LNCaP clone FGC (cell line): ENCODE results near the gene PRKAR1B.
A peak's percentile ranks its signal among the peaks of the same experiment; 100 is the strongest.

Experiments used
- DNase-seq: peaks from one replicate; pipeline ENCODE4 v3.0.0-alpha.2; 2011; ENCODE audit warnings: low read depth
- H3K4me3 ChIP-seq: 2 replicates; pipeline ENCODE4 v1.5.1; 2011; ENCODE audit warnings: mild to moderate bottlenecking, low read depth, low read length, control low read depth
- CTCF ChIP-seq: IDR thresholded peaks from 2 replicates; pipeline ENCODE4 v1.5.1; 2012; ENCODE audit warnings: mild to moderate bottlenecking; ENCODE audit not compliant: control insufficient read depth, insufficient read depth; ENCODE audit errors: extremely low read depth

The PRKAR1B gene

DNA sequence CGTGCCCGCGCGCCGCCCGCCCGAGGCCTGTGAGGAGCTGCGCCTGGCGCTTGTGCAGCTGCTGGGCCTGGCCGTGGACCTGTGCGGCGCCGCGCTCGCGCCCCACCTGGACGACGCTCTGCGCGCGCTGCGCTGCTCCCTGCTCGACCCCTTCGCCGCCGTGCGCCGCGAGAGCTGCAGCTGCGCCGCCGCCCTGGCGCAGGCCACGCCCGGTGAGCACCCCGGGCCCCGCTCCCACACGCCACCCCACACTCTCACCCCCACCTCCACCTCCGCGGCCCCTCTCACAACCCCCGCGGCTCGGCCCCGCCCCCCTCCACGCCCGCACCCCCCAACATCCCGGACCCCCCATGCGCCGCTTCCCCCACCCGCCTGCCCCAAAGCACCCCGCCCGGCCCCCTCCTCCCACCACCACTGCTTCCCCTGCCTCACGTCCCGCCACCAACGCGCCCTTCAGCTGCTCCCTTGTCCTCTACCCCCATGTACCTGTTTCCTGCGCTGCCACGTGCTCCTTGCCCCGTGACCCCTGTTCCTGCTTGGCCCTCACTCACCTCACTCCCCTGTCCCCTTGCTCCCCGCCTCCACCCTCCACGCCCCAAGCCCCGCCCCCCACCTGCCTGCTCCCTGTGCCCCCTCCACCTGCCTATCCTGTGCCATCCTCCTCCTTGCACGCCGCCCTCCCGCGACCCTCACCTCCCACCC lies at the start of gene PRKAR1B:
Gene PRKAR1B, minus strand, starts transcription at position 178 of the 702 bp plus-strand sequence. CDS start 15,776 bp downstream, outside the sequence.
- TF ChIP-seq CTCF = no peak
- H3K4me3 ChIP-seq = peak within 1 kb of the TSS; percentile 77
- DNase-seq = no peak

DNA sequence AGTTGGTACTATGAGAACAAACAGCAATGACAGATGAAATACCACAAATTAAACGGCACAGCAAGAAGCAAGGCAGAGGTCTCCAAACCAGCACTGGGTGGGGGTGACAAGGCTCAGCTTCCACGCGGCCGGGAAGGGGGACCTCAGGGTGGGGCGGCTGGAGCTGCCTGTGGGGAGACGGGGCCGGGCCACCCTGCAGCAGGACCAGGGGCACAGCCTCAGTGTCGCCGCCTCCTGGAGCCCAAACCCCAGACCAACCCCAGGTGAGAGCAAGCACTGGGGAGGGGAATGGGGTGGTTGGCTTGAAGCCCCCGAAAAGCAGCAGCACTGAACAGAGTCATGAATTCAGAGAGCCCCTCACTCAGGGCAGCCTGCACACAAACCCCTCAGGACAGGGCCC lies 49.3 kb upstream of the PRKAR1B start:
- DNase-seq = no peak
- no peak for TF ChIP-seq CTCF
- H3K4me3 ChIP-seq = no peak overlapping the region

GRCh38 chr7:774161-775109 lies 47.4 kb upstream of the PRKAR1B start:
- no peak for DNase-seq
- TF ChIP-seq CTCF = peak; percentile 91
- H3K4me3 ChIP-seq = no peak overlapping the region

DNA sequence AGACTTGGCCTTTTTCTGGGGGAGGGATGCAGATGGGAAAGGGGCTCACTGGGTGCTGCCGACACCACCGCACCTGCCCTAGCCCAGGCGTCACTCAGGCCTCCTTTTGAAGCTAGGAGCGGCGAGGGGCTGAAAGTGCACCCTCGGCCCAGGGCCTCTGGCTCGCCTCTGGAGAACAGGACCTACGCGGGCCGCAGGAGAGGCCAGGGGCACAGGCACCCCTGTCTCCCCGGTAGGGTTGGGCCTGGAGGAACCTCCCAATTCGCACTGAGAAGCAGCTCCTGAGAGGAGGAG lies 46.5 kb upstream of the PRKAR1B start:
- TF ChIP-seq CTCF = no peak
- no peak overlapping the region for H3K4me3 ChIP-seq
- DNase-seq = no peak

DNA sequence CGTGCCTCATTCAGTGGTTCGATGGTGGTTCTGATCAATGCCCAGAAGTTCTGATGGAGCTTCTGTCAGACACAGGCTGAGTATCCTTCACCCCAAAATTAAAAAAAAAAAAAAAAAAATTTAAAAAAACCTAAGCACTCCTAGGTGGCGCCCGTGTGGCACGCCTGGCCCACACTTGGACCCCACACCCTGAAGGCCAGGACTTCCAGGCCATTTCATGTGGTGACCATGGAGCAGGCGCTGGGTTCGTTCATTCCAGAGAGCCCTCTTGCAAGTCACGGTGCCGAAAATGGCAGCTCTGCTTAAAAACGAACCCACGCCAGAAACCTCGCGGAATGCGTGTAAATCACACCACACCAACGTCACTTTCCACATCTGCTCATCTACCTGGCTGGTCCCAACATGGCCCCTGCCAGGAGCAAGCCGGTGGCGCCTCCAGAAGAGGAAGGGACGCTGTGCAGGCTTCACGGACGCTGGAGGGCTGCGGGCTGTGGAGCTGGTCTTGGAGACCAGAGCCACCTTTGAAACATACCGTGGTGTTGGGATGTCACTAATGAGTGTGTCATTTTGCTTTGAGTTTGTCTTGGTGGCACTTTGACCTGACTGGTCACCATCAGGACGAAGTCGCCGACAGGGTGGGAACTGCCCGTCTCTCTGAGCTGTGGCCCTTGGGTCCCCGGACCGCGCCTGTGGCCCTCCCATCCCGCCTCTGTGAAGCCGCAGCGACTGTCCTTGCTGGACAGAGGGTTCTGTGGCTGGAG lies 46.0 kb upstream of the PRKAR1B start:
- H3K4me3 ChIP-seq = no peak overlapping the region
- TF ChIP-seq CTCF = no peak
- no peak for DNase-seq

GRCh38 chr7:772392-772791 lies 45.3 kb upstream of the PRKAR1B start:
- no peak for TF ChIP-seq CTCF
- no peak overlapping the region for H3K4me3 ChIP-seq
- DNase-seq = no peak
